Measurements from ENCODE around the gene PPY.
"Not testable (repeated sequence)": the region's sequence is repeated elsewhere in the genome, so short reads cannot be mapped to it uniquely, and the experiment has no call there.

PPY gene

DNA sequence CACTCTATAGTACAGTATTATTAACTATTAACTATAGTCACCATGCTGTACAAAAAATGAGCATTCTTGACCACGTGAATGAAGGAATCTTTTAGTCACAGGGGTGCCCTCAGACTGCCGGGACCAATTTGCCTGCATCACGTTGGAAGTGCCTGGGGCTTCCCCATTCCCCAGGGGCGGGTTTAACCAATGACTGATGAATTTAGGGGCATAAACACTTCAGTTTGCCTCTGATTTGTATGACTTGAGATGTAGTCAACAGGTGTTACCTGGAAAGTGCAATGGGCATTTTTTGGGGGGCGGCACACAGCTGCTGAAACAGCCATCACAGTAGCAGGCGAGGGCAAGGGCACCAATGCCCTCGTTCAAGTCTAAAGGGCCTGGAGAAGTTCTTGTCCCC, 20.2 kb upstream of the PPY start:
- DNase-seq, result no peak

DNA sequence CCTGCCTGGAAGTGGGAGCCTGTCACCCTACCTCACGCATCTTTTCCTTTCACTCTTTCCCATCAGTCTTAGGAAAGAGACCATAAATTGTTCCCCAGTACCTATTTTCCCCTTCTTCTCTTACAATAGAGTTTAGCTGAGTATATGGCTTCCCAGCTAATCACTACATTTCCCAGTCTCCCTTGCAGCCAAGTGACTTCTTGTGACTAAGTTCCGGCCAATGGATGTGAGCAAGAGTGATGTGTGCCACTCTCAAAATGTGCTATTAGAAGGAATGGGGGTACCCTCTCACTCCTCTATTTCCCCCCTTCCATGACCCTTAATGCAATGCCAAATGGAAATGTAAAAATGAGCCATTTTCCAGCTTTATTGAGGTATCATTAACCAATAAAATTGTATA, 19.7 kb upstream of the PPY start:
- DNase-seq, result no peak

DNA sequence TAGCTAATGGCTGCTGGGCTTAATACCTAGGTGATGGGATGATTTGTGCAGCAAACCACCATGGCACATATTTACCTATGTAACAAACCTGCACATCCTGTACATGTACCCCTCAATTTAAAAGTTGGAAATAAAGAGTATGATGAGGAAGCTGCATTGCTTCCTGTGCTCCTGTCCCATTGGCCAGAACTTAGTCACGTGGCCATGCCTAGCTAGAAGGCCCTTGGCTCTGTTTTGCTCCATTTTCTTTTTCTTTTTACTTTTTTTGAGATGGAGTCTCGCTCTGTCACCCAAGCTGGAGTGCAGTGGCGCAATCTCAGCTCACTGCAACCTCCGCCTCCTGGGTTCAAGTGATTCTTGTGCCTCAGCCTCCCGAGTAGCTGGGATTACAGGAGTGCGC, 19.0 kb upstream of the PPY start:
- DNase-seq, result not testable (repeated sequence)

DNA sequence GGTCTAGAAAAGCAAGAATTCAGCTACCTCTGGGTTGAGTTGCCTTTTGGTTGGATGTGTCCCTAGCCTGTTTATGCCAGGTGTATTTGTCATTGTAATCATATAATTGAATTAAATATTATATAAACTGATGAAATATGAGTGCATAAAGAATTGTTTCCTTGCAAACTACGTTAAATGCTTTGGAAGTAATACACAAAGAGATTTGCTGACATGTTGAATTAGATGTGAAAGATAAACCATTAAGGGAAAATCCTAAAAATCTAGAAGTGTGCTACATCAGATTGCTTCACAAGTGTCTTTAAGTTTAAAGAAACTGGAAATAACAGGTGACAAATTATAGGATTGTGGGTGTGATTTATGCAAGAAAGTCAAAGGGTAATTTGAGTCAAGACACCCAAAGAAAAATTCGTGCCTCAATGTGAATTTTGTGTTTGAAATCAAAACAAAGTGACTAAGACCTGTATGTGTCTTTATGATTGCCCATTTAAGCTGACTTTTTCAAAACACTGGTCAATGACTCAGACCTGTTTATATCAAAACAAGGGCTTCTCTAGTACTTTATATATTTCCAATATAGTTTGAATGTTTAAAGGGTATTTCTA, 16.6 kb upstream of the PPY start:
- no peak for DNase-seq

DNA sequence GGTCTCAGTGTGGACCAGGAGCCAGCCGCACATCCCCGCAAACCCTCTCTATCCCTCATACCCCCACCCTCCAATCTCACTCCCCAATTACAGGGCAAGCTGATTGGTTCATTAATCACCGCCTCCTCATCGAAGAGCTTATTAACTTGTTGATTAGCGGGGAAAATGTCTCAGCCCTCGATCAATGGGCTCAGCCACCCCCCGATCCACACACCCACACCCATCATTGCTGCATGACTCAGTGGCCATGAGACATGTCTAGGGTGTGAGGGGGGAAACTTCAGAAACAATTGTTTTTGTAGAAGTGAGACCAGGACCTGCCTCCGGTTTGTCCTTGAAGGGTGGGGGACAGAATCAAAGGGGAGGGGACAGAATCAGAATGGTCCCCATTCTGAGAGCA, 13.9 kb upstream of the PPY start:
- DNase-seq, result no peak

DNA sequence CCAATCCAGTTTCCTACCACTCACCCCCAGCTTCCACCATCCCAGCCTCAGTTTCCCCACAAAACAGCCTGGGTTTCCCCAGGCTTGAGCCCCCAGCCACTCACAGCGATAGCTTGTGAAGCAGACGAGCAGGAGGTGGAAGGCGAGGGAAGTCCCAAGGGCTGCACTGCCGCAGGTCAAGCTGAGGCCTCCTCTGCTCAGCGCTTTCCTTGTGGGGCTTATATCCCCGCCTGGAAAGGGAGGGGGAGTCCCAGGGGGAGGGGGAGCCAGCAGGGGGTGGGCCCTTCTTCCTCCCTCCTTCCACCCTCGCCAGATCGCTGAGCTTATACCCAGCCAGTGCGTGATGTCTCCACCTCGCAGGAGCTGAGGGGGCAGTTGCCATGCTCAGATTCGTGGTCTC, 11.5 kb upstream of the PPY start, which contains the start of gene PYY:
TSS of gene PYY (minus strand) at position 195 of the 400 bp plus-strand sequence. CDS start 457 bp downstream, outside the sequence.
- no peak for DNase-seq

DNA sequence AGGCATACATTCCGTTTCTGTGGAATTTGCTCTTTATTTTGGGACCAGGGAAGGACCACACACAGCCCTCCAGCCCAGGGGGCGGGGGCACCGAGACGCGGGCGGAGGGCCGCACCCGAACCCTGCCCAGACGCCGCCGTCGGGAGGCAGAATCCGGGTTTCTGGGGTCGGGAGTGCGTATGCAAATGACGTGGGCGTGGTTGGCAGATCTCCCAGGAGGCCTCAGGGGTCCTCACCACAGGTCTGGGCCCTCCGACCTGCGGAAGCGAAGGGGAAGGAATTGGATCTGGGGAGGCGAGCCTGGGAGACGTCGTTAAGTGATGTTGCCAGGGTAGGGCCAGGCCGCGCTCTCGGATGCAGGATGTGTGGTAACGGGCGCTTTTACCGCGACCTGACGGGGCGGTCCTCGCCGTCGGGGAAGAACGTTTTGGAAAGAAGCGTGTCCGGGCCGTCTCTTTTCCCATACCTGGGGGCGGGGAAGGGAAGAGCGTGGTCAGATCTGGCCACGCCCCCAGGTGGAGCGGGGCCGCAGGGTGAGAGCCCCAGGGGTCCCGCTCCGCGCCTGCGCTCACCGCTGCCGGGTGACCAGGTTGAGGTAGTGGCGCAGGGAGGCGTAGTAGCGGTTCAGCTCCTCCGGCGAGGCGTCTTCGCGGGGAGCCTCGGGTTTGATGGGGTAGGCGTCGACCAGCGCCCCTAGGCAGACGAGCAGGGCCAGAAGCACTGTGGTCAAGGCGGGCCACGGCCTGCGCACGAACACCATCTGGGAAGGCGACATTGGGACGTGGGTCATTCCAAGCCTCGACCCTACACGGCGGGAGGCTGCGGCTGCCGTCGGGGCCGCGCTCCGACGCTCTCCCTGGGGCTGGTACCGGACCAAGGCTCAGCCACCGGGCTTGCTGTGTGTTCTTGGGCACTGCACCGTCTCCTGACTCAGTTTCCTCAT, 10.7 kb upstream of the PPY start:
- DNase-seq, result no peak

DNA sequence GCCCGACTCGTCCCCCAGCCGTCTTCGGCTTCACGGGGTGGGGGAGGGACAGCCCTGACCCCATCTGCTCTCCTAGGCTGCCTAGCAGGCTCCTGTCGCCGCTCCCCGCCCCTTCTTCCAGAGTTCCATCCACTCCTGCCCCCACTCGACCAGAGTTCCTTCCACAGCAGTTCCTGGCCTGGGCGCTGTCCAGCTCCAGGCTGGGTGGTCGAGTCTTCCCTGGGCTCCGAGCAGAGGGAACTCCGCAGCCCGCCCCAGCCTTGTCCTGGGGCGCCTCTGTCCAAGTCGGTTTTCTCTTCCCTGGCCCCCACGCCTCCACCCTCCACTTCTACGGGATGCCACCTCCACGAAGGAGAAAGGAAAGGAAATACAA, 10.1 kb upstream of the PPY start:
- DNase-seq, result no peak

DNA sequence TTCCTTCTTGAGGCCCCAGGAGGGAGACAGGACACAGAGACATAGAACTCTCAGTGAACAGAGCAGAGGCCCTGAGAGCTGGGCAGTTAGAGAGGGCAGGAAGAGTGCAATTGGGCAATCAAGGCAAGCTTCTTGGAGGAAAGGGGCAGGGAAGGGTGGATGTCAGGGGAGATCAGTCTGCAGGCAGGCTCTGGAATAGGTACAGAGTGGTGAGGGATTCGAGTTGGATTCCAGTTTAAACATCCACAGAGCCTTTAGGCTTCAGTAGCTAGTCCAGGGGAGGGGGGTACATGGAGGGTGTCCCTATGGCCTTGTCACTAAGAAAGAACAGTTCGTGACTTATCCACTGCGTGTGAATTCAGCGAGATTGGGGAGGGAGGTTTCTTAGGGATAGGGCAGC, 9.5 kb upstream of the PPY start:
- DNase-seq, result no peak

DNA sequence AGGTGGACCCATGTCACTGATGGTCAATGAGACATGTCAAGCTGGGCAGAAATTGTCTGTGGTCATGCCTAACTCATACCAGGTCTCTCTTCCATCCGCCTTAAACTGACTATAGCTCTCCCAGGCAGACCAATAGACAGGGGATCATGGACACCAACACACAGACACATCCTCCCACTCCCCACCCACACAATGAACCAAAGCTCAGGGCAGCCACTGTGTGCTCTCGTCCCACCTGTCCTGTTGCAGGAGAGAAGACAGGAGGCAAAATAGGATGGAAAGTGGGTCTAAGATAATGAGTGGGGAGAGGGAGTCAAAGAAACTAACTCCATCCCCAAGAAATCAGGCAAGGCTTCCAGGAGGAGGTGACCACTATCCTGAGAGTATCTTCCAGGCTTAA, 8.3 kb upstream of the PPY start:
- no peak for DNase-seq

DNA sequence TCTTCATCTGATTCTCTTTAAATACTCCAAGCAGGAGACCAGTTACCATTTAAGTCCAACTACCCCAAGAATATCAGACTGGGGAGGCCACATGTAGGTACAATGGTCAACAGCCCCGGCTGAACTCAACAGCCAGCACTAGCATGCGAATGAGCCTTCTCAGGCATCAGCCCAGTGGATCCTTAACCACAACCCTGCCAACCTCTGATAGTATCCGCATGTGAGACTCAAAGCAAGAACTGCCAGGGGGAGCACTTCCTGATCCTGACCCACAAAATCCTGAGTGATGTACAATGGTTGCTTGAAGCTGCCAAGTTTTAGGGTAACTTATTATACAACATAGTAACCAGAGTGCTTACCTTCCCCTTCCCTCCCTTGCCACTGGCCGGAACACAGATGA, 7.5 kb upstream of the PPY start:
- DNase-seq, result no peak

DNA sequence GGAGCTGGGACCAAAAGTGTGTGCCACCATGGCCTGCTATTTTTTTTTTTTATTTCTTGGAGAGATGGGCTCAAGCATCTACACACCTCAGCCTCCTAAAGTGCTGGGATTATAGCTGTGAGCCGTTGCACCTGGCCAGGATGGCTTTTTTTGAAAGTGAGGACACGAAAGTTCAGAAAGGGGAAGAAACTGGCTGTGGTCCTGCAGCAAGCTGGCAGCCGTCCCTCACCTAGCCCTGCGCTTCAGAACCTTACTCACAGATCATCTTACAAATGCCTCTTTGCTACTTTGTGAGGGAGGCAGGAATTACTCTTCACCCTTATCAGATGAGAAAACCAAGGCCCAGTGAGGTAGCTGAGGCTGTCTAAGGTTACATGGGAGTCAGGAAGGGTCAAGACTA, 4.5 kb upstream of the PPY start:
- no peak for DNase-seq

DNA sequence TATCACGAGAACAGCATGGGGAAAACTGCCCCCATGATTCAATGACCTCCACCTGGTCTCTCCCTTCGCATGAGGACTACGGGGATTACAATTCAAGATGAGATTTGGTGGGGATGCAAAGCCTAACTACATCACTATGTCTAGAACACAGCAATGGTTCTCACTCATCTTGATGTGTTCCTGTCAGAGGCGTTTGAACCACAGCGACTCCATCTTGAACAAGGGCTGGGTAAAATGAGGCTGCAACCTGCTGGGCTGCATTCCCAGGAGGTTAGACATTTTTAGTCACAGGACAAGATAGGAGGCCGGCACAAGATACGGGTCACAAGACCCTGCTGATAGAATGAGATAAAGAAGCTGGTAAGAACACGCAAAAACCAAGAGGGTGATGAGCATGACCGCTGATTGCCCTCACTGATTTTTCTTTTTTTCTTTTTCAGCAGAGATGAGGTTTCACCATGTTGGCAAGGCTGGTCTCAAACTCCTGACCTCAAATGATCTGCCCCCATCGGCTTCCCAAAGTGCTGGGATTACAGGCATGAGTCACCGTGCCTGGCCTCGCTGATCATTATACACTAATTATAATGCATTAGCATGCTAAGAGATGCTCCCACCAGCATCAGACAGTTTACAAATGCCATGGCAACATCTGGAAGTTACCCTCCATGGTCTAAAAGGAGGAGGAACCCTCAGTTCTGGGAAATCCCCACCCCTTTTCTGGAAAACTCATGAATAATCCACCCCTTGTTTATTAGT, 3.0 kb upstream of the PPY start:
- no peak for DNase-seq

DNA sequence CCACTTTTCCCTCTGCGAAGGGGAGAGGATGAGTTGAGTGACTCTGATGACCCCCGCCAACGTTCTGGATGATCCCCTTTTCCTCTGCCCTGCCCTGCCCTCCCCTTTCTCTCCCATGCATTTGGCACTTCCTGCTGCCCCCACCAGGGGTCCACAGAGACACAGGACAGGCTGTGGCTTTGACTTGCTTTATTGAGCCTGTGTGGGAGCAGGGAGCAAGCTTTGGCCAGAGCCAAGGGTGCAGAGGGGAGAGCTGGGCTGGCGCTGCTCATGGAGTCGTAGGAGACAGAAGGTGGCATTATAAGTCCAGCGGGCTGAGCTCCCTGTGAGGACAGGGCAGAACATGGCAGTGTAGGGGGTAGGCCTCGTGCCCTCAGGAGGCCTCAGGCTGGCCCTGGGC, 1.6 kb downstream of the PPY start:
- DNase-seq, result no peak

DNA sequence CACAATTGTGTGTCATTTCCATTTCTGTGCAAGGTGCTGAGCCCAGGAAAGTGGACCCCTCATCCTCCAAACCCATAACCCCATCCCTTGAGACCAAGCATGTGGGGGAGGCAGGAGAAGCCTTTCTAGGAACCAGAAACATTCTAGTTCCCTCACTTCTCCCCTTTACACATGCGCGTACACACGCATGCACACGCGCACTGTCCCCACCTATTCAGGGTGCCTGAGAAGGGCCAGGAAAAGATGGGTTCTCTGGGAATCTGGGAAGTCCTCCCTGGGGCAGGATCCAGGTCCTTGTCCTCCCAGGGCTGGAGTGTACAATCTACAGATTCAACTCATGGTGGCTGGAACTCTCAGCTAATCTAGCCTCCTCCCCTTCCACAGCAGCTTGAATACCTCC, 2.4 kb downstream of the PPY start:
- DNase-seq, result no peak

DNA sequence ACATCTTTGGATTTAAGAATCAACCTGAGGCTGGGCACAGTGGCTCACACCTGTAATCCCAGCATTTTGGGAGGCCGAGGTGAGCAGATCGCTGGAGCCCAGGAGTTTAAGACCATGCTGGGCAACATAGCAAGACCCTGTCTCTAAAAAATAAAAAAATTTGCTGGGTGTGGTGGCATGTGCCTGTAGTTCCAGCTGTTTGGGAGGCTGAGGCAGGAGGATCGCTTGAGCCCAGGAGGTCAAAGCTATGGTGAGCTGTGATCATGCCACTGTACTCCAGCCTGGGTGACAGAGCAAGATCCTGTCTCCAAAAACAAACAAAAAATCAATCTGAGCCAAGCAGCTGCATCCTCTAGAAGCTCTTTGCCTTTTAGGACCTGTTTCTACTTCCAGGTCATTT, 2.8 kb downstream of the PPY start:
- DNase-seq, result not testable (repeated sequence)

DNA sequence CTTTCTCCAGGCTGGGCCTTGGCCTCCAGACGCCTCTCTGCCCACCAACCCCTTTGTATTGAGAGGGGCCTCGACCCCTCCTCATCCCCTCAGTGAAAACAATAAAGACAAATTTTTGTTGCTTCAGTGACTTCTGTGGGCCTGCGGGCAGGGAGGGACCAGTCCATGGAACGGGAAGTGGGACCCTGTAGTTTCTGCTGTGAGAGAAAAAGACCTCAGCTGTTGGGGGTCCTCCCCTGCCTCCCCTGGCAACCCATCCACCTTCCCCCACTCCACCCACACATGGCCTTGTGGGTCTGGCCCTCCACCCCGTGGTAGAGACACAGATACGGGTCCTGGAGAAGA, 3.5 kb downstream of the PPY start:
- no peak for DNase-seq

DNA sequence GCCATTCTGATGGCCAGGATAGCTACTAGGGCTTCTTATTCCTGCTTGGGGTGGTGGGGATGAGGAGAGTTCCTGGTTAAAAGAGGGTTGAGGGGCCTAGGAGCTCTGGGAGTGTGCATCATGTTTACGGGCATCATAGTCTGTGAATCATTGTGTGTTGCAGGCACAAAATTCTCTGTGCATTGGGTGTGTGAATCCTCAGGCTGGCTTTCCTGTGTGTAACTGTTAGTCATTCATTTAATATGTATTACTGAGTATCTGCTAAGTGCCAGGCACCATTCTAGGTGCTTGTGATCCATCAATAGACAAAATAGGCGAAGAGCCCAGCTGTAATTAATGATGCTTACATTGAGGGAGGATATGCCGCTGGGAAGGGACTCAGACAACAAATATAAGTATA, 5.8 kb downstream of the PPY start:
- no peak for DNase-seq

DNA sequence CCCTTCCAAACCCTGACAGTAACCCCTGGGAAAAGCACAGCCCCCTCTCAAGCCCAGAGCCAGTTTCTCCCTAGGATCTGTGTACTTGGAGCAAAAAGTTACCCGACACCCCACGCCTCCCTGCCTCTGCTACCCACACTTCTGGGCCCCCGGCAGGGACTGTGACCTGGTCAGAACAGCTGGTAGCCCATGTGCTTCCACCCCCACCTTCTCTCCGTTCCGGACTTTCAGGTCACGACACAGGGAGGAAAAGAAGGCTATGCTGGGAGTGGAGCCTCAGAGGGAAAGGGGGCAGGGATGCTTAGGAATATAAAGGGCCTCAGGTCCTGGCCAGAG, 6.4 kb downstream of the PPY start:
- DNase-seq, result no peak

DNA sequence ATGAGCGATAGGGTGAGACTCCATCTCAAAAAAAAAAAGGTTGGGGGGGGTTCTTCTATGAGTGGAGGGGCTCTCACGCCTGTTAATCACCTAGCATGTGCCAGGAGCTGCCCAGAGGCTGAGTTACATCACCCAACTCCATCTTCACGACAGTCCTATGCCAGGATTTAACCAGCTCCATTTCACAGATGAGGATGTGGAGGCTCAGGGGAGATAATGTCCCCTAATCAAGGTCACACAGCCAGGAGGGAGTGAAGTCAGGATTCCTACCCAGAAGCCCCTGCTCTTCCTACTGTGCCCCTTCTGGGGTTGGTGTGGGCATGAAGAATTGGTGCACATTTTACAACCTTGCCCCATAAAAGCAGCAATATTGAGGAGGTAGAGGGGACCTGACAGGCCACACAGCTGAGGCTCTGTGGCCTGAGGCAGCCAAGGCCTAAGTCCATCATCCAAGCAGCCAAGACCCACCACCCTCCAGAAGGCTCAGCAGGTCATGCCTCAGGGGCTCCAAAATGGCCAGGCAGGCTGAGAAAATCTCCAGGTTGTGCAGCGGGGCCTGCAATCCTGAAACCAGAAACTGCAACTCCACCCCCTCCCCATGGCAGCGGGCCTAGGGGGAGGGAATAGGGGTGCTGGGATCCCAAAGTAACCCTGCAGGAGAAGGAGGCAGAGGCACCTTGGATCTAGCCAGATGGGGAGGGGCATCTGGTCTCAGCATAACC, 6.9 kb downstream of the PPY start:
- no peak for DNase-seq

DNA sequence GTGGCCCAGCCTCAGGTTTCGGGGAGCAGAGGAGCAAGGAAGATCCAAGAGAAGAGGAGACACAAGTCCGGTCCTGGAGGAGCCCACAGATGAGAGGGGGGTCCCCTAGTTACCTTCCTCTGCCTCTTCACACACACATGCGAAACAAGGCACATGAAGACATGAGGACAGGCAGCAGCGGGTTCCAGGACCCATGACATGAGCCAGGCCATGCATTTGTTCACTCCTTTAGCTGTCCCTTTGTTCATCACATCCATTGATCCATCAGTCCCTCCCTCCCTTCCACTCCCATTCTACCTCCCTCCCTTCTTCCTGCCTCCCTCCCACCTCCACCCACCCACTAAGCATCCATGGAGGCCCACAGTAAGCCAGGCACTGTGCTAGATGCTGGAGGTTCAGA, 9.4 kb downstream of the PPY start:
- DNase-seq, result no peak

DNA sequence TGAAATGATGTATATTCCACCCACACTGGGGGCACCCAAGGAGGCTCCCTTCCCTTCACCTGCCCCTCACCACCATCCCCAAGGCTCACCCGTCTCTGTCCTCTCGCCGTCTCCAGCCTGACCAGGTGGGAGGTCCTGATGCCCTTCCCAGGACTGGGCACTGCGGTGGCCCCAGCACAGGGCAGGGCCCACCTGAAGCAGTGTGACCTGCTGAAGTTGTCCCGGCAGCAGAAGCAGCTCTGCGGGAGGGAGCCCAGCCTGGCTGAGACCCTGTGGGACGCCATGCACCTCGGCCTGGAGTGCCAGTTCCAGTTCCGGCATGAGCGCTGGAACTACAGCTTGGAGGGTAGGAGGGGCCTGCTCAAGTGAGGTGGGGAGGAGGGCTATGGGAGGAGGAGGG, 9.9 kb downstream of the PPY start:
- no peak for DNase-seq

DNA sequence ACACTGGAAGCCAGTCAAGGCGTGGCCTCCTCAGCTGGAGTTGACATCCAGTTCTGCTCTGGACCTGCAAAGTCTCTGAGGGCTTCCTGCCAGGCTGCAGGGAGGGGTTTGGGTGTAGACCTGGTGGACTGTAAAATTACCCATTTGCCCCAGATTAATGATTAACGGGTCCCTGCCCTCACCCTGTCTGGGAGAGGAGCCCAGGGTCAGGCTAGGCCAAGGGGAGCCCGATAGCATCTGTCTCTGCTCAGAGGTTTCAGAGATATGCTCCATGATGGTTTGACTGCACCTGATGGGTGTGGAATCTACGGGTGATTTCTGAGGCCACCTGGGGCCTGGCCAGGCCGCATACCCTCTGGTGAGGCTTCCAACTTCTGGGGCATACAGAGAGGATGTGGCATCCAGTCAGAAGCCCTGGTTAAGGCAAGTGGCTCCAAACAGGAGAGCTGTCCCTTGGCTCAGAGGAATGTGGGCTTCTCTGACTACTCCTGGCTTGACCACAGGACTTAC, 11.2 kb downstream of the PPY start:
- DNase-seq, result no peak

Data from NCI-H510A (cell line).